GM21515 (cell line): ENCODE measurements around the gene STAC2.

Experiments used
- ATAC-seq: cut with Tn5 transposase; IDR thresholded peaks from one replicate; pipeline ENCODE4 v1.9.1; 2021; ENCODE audit not compliant: unreplicated experiment

STAC2 gene

GRCh38 chr17:39165178-39165840, 60.4 kb downstream of the STAC2 start:
- no peak for ATAC-seq

GRCh38 chr17:39164675-39165143, 61.0 kb downstream of the STAC2 start:
- no peak for ATAC-seq

GRCh38 chr17:39161962-39162361, 63.8 kb downstream of the STAC2 start:
- ATAC-seq, result no peak
